Stimulated activated naive CD8-positive, alpha-beta T cell treated with anti-CD3 and anti-CD28 coated beads, Interleukin-15, Interleukin-2, amounts not matched to agents 100 ng/mL and 50 ng/mL, for 24 hours (primary cell): ENCODE results near the gene C21orf91.
A peak's percentile ranks its signal among the peaks of the same experiment; 100 is the strongest.

Experiments
- H3K27ac Mint-ChIP-seq: one replicate; pipeline ENCODE4 v1.8.0; 2021; ENCODE audit warnings: mild to moderate bottlenecking, mixed read lengths
- H3K27me3 Mint-ChIP-seq: one replicate; pipeline ENCODE4 v1.8.0; 2021; ENCODE audit warnings: mixed read lengths
- H3K36me3 Mint-ChIP-seq: one replicate; pipeline ENCODE4 v1.8.0; 2021; ENCODE audit warnings: low read depth, mixed read lengths
- H3K4me1 Mint-ChIP-seq: one replicate; pipeline ENCODE4 v1.8.0; 2021; ENCODE audit warnings: low read depth, mixed read lengths
- H3K4me3 Mint-ChIP-seq: one replicate; pipeline ENCODE4 v1.8.0; 2021; ENCODE audit warnings: mild to moderate bottlenecking, mixed read lengths
- H3K9me3 Mint-ChIP-seq: one replicate; pipeline ENCODE4 v1.8.0; 2021; ENCODE audit warnings: mixed read lengths

C21orf91 gene

DNA sequence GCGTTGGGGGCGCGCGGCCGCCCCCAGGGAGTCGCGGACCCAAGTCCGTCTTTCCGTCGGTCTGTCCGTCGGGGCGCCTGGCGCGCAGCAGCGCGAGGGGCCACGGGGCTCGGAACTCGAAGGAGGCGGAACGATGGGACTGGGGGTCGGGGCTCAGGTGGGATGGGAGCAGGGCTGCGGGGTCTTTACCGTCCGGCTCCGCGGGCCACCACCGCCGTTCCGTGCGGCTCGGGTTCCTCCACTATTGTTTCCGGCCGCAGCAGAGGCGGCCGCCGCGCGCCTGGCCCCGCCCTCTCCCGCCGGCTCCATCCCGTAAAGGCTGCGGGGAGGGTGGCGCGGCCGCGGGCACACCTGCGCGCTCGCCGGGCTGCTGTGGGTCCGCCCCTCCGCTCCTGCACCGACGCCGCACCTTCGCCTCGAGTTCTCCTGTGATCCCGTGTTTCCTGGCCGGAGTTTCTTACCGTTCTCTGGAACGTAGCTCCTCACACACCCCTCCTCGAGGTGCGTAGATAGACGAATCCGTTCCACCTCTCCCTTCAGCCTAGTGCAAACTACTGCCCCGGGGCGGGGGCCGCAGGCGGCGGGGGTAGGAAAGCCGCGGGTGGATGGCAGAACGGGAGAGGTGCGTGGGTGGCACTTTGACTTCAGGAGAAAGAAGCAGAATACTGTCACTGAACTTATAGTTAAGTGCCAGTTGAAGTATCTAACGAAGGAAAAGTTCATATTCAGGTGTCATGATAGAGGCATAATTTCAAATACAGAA is at the start of gene C21orf91:
Gene C21orf91, minus strand, starts transcription at position 243 of the 763 bp plus-strand sequence. CDS start 1,038 bp downstream, outside the sequence.
- Mint-ChIP-seq H3K36me3 (peaks cover 32% of the 10 kb centered on the region), H3K27ac (peak within 1 kb of the TSS; percentile 96), H3K27me3 (no peaks in the 10 kb centered on the region), H3K9me3 (no peaks in the 10 kb centered on the region), H3K4me1 (peaks cover 52% of the 10 kb centered on the region), H3K4me3 (peak within 1 kb of the TSS; percentile 89)

DNA sequence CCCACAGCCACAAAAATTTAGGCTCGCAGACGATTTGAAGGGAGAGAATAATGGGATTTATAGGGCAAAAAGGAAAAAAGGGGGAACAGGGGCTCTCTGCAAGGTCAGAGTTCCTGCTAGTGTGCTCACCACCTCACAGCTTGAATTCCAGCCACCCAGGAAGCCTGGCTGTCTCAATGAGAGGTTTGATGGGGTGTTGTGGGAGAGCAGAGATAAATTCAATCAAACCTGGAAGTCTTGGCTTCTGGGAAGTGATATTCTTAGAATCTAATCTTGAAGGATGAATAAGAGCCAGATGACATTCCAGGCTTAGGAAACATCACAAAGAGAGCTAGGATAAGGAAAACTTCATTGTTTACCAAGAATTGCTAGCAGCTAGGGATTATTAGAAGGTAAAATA is 47.4 kb upstream of the C21orf91 start:
- peaks cover 3% of the 10 kb centered on the region for H3K27me3 Mint-ChIP-seq
- H3K4me3 Mint-ChIP-seq = no peak overlapping the region
- no peak overlapping the region for H3K27ac Mint-ChIP-seq
- H3K36me3 Mint-ChIP-seq = no peaks in the 10 kb centered on the region
- H3K4me1 Mint-ChIP-seq = no peaks in the 10 kb centered on the region
- peaks cover 4% of the 10 kb centered on the region for H3K9me3 Mint-ChIP-seq

DNA sequence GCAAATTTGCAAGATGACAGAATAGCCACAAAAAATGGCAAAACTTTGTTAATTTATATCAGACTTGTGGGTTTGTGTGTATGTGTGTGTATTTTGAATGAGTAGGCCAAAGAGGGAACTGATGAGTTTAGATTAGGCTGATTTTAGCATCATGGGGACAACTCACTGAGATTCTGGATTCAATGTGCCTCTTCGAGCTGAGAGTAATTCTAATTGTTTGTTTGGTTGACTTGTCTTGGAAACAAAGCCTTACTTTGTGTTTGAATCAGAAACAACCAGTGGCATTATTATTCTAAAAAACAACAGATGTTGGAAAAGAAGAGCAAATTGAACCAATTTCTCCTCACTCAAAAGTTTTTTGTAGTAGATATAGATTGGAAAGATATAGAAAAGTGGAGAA is 40.5 kb upstream of the C21orf91 start:
- Mint-ChIP-seq H3K4me3 (no peak overlapping the region), H3K9me3 (no peaks in the 10 kb centered on the region), H3K4me1 (no peaks in the 10 kb centered on the region), H3K27me3 (no peaks in the 10 kb centered on the region), H3K36me3 (no peaks in the 10 kb centered on the region), H3K27ac (no peak overlapping the region)

DNA sequence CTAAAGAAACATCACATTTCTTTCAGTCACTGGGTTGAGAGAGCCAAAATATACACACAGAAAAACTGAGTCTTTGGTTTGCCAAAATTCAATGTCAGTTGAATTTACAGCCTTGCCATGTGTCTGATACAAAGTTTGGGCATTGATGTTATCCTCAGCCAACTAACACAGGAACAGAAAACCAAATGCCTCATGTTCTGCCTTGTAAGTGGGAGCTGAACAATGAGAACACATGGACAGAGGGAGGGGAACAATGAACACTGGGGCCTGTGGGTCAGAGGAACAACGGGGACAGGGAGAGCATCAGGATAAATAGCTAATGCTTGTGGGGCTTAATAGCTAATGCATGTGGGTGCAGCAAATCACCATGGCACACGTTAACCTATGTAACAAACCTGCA is 39.6 kb upstream of the C21orf91 start:
- Mint-ChIP-seq H3K4me1 (no peaks in the 10 kb centered on the region), H3K27me3 (no peaks in the 10 kb centered on the region), H3K4me3 (no peak overlapping the region), H3K27ac (no peak overlapping the region), H3K36me3 (no peaks in the 10 kb centered on the region), H3K9me3 (no peaks in the 10 kb centered on the region)

DNA sequence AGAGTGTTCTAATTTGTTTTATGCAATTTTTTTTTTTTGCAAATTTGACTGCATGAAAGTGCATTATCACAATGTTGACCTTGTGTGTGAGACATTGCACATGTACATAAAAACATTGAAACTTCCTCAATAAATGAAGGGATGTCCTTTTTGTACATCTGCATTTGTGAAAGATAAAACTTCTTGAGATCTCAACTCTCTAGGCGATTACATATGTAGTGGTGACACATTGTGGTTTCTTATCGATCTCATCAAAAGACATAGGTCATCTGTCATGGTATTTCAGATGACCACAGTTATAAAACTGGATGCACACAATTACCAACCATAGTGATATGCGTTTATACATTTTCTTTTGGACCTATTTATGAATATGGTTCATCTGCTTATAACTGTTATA is 35.6 kb upstream of the C21orf91 start:
- peaks cover 3% of the 10 kb centered on the region for H3K27me3 Mint-ChIP-seq
- H3K9me3 Mint-ChIP-seq = no peaks in the 10 kb centered on the region
- H3K36me3 Mint-ChIP-seq = no peaks in the 10 kb centered on the region
- H3K4me3 Mint-ChIP-seq = no peak overlapping the region
- H3K27ac Mint-ChIP-seq = no peak overlapping the region
- no peaks in the 10 kb centered on the region for H3K4me1 Mint-ChIP-seq

DNA sequence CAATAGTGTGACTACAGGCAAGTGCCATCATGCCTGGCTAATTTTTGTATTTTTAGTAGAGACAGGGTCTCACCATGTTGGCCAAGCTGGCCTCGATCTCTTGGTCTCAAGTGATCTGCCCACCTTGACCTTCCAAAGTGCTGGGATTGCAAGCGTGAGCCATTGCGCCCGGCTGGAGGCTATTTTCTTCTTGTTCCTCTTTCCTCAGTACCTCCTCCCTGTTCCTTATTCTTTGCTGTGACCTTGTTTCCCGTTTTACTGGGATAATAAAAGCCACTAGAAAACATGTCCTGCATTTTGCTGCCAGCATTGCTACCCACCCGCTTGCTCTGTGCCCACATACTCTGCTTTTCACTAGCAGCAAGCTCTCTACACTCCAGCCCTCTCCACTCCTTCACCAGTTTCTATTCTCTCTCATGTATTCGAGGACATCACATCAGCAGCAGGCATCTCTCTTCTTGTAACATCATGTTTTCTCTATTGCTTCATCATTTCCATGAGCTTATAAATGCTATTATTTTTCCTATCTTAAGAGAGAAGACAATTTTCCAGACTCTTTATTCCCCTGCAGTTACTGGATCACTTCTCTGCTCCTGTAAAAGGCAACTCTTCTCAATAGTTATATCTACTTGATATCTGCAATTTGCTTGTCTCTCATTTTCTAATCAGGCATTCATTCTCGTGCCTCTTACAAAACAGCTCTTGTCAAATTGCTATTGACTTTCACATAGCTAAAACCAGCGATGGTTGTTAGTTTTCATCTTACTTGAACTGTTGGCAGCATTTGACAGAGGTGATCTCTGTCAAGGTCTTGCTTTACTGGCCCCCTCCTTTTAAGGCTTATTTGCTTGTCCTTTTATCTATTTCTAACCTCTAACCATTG is 34.5 kb upstream of the C21orf91 start:
- H3K27ac Mint-ChIP-seq = no peak overlapping the region
- peaks cover 3% of the 10 kb centered on the region for H3K27me3 Mint-ChIP-seq
- H3K4me1 Mint-ChIP-seq = no peaks in the 10 kb centered on the region
- no peaks in the 10 kb centered on the region for H3K9me3 Mint-ChIP-seq
- no peaks in the 10 kb centered on the region for H3K36me3 Mint-ChIP-seq
- no peak overlapping the region for H3K4me3 Mint-ChIP-seq

DNA sequence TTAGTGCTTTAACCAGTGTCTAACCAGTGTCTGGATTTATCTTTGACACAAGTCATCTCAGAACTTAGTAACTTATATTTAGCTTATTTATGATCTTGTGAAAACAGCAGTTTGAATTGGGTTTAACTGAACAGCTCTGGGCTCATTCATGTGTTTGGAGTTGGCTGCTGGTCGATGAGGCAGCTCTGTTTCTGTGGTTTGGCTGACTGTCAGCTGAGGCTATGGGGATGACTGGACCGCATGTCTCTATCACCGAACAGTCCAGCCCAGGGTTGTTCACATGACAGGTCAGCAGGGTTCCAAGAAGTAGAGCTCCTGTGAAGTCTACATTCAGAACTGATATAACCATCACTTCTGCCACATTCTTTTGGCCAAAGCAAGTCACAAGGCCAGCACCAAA is 29.1 kb upstream of the C21orf91 start:
- Mint-ChIP-seq H3K27ac (no peak overlapping the region), H3K4me1 (no peaks in the 10 kb centered on the region), H3K36me3 (no peaks in the 10 kb centered on the region), H3K9me3 (no peaks in the 10 kb centered on the region), H3K4me3 (no peak overlapping the region), H3K27me3 (no peaks in the 10 kb centered on the region)

DNA sequence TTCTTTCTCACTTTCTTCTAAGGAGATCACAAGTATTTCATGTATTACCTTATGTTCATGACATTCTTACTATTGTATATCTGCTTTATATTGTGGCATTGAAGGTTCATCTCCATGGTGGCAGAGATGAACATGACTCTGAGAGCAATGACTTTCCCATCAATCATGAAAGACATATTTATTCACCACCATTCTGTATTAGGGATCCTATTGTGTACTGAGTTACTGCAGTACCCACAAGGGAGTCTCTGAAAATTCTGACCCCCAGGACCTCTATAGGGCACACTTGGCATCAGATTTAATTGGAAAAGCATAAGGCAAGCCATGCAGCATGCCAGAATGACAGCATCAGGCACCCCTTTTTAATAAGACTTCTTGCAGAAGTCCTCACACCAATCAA is 21.9 kb upstream of the C21orf91 start:
- Mint-ChIP-seq H3K27ac (no peak overlapping the region), H3K27me3 (no peaks in the 10 kb centered on the region), H3K4me1 (no peaks in the 10 kb centered on the region), H3K9me3 (no peaks in the 10 kb centered on the region), H3K4me3 (no peak overlapping the region), H3K36me3 (no peaks in the 10 kb centered on the region)

DNA sequence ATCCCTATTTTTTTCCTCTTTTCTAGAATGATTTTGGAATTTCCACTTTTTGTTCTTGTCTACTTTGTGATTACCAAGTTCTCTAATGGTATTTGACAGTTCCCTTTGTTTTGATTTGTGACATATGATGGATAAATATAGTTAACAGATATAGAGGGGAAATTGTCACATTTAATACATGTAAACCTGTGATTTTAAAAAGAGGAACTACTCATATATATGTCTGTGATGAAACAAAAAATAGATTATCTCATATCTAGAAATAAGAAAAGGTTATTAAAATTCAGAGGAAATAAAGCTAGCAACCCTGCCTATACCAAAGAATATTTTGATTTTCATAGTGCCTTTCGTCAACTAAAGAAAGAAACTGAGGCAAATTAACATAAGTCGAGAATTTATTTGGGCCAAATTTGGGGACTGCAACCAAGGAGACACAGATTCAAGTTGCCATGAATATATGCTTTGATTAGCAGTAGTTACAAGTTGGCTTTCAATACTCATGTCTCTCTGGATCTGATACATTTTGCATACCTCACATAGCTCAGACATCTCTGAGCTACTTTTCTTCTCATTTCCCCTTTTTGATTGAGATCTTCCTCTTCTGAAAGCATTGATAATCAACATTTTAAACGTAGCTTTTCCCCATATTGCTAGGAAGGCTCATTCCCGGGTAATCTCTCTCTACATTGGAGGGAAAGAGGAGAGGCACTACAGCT is 15.6 kb upstream of the C21orf91 start:
- Mint-ChIP-seq H3K4me1 (no peaks in the 10 kb centered on the region), H3K27me3 (no peaks in the 10 kb centered on the region), H3K4me3 (no peak overlapping the region), H3K36me3 (no peaks in the 10 kb centered on the region), H3K27ac (no peak overlapping the region), H3K9me3 (no peaks in the 10 kb centered on the region)

DNA sequence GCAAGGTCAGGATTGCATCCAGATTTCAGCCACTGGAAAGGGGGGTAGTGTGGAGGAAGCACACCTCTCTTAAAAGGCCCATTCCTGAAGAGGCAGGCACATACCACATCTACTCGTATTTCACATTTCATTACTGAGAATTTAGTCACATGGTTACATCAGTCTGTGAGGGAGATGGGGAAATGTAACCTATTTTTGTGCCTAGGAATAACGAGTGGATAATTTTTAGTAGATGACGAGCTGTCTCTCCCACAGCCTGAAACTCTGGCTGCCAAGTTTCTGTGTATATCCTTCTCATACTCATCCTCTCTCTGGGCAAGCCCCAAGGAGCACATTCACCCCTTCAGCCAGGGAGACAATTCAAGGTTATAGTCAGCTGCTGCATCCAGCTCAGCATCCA is 10.3 kb upstream of the C21orf91 start:
- H3K27ac Mint-ChIP-seq = no peak overlapping the region
- H3K4me1 Mint-ChIP-seq = no peaks in the 10 kb centered on the region
- H3K4me3 Mint-ChIP-seq = no peak overlapping the region
- peaks cover 11% of the 10 kb centered on the region for H3K36me3 Mint-ChIP-seq
- H3K27me3 Mint-ChIP-seq = no peaks in the 10 kb centered on the region
- peaks cover 17% of the 10 kb centered on the region for H3K9me3 Mint-ChIP-seq

DNA sequence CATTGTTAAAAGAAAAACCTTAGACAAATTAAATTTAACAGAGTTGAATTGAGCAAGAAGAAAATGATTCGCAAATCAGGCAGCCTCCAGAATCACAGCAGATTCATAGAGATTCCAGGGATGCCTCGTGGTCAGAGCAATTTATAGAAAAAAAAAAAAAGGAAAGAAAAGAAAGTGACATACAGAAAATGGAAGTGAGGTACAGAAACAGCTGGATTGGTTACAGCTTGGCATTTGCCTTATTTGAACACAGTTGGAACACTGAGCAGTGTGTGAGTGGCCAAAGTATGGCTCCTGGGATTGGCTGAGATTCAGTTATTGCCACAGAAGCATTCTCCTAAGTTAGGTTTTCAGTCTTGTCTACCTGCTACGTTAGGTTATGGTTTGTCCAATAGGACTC is 9.1 kb upstream of the C21orf91 start:
- H3K4me3 Mint-ChIP-seq = no peak overlapping the region

DNA sequence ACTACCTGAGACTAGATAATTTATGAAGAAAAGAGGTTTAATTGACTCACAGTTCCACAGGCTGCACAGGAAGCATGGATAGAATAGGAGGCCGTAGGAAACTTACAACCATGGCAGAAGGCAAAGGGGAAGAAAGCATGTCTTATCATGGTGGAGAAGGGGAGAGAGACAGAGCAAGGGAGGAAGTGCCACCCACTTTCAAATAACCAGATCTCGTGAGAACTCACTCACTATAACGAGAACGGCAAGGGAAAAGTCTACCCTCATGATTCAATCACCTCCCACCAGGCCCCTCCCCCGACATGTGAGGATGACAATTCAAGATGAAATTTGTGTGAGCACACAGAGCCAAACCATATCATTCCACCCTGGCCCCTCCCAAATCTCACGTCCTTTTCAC is 4.7 kb upstream of the C21orf91 start:
- H3K4me1 Mint-ChIP-seq = peaks cover 15% of the 10 kb centered on the region
- no peak overlapping the region for H3K27ac Mint-ChIP-seq
- H3K27me3 Mint-ChIP-seq = no peaks in the 10 kb centered on the region
- H3K9me3 Mint-ChIP-seq = peaks cover 17% of the 10 kb centered on the region
- peaks cover 11% of the 10 kb centered on the region for H3K36me3 Mint-ChIP-seq
- no peak overlapping the region for H3K4me3 Mint-ChIP-seq

More for the DNA sequence above, 9.1 kb upstream of the C21orf91 start:
- Mint-ChIP-seq H3K27ac (no peak overlapping the region), H3K9me3 (peaks cover 17% of the 10 kb centered on the region), H3K36me3 (peaks cover 11% of the 10 kb centered on the region), H3K27me3 (no peaks in the 10 kb centered on the region), H3K4me1 (no peaks in the 10 kb centered on the region)

DNA sequence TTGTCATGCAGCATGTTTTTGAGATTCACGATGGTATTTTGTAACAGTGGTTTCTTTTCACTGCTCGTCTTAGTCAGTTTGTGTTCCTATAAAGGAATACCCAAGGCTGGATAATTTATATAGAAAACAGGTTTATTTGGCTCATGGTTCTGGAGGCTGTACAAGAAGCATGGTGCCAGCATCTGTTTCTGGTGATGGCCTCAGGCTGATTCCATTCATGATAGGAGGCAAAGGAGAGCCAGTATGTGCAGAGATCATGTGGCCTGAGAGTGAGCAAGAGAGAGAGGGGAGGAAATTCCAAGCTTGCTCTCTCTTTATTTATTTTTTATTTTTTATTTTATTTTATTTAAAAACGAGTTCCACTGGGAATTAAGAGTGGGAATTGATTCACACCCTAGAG is 2.0 kb upstream of the C21orf91 start:
- Mint-ChIP-seq H3K4me1 (peaks cover 34% of the 10 kb centered on the region), H3K36me3 (peaks cover 25% of the 10 kb centered on the region), H3K4me3 (peak overlapping the region; percentile 87), H3K27ac (peak overlapping the region; percentile 96), H3K9me3 (peaks cover 16% of the 10 kb centered on the region), H3K27me3 (no peaks in the 10 kb centered on the region)

DNA sequence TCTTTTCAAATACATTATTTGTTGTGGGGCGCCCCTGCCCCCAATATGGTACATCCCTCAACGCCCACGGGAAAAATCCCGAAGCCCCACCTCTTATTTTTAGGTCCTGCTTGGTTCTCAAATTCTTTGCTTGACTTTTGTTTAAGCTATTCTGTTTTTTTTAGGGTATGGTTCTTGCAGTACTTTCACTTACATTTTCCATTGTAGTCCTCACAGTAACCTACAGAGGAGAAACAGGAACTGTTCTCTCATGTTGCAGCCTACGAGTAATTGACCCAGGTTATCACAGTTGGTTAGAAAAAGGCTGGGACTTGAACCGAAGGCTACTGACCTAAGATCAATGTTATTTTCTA is 697 bp upstream of the C21orf91 start:
- peaks cover 46% of the 10 kb centered on the region for H3K4me1 Mint-ChIP-seq
- H3K27ac Mint-ChIP-seq = peak overlapping the region; percentile 96
- no peaks in the 10 kb centered on the region for H3K27me3 Mint-ChIP-seq
- peaks cover 3% of the 10 kb centered on the region for H3K9me3 Mint-ChIP-seq
- peaks cover 26% of the 10 kb centered on the region for H3K36me3 Mint-ChIP-seq
- H3K4me3 Mint-ChIP-seq = peak overlapping the region; percentile 87
